CD4-positive, alpha-beta T cell treated with Interleukin-17A for 1 hour (primary cell): ENCODE results near the gene ENTPD8.

Source experiments
- DNase-seq: peaks from one replicate; pipeline ENCODE4 v3.0.0-alpha.2; 2020

Gene ENTPD8

GRCh38 chr9:137445275-137445807, 4.2 kb upstream of the ENTPD8 start:
- peak; percentile 90 for DNase-seq

- DNase-seq: no peak
Measured at GRCh38 chr9:137444106-137444790, 3.1 kb upstream of the ENTPD8 start.

- DNase-seq: no peak
Measured at GRCh38 chr9:137441935-137442321, 771 bp upstream of the ENTPD8 start.

GRCh38 chr9:137439158-137439714, 1.9 kb downstream of the ENTPD8 start:
- DNase-seq: no peak

- DNase-seq: no peak
Measured at GRCh38 chr9:137438591-137439157, 2.5 kb downstream of the ENTPD8 start.

- no peak for DNase-seq
Measured at GRCh38 chr9:137437691-137438590, 3.2 kb downstream of the ENTPD8 start.

GRCh38 chr9:137436761-137437600, 4.2 kb downstream of the ENTPD8 start:
- DNase-seq: no peak

- DNase-seq: no peak
Measured at GRCh38 chr9:137435980-137436760, 5.0 kb downstream of the ENTPD8 start.

GRCh38 chr9:137435381-137435891, 5.7 kb downstream of the ENTPD8 start:
- DNase-seq: no peak

GRCh38 chr9:137434498-137435380, 6.4 kb downstream of the ENTPD8 start:
- no peak for DNase-seq

GRCh38 chr9:137433916-137434431, 7.2 kb downstream of the ENTPD8 start:
- no peak for DNase-seq

GRCh38 chr9:137433349-137433915, 7.7 kb downstream of the ENTPD8 start:
- DNase-seq: no peak

- DNase-seq: no peak
Measured at GRCh38 chr9:137432687-137433348, 8.3 kb downstream of the ENTPD8 start.

GRCh38 chr9:137431416-137431931, 9.7 kb downstream of the ENTPD8 start:
- DNase-seq: no peak

- DNase-seq: no peak
Measured at GRCh38 chr9:137430723-137431415, 10.3 kb downstream of the ENTPD8 start.

- no peak for DNase-seq
Measured at GRCh38 chr9:137429974-137430722, 11.0 kb downstream of the ENTPD8 start.

GRCh38 chr9:137429546-137429890, 11.6 kb downstream of the ENTPD8 start:
- no peak for DNase-seq
